HepG2 (cell line): Measurements from ENCODE around the gene SLC25A10. TPM values are rescaled to one million over a fixed set of nuclear protein-coding genes. Genes with fewer than 3 reads are reported as not detected.

Experiments used
- ARID5B ChIP-seq: IDR thresholded peaks from 2 replicates; pipeline ENCODE4 v1.4.0; 2020; ENCODE audit warnings: mild to moderate bottlenecking, missing genetic modification reagents
- ATF7-NPFF ChIP-seq: sonication (generic); formaldehyde crosslinking; IDR thresholded peaks from 2 replicates; pipeline ENCODE4 v1.8.1; 2023; ENCODE audit warnings: mild to moderate bottlenecking, low read depth, missing genetic modification reagents, moderate library complexity
- ESRRA ChIP-seq: sonication (generic); formaldehyde crosslinking; IDR thresholded peaks from 2 replicates; pipeline ENCODE4 v1.5.1; 2020; ENCODE audit warnings: mild to moderate bottlenecking, low read depth, missing genetic modification reagents
- GABPB1 ChIP-seq: IDR thresholded peaks from 2 replicates; pipeline ENCODE4 v1.6.1; 2016; ENCODE audit warnings: mild to moderate bottlenecking, missing genetic modification reagents, moderate library complexity, missing compliant biosample characterization
- GFI1 ChIP-seq: sonication (generic); formaldehyde crosslinking; IDR thresholded peaks from 2 replicates; pipeline ENCODE4 v1.5.0; 2020; ENCODE audit warnings: missing genetic modification reagents, mild to moderate bottlenecking, borderline replicate concordance
- GTF3A ChIP-seq: sonication (generic); formaldehyde crosslinking; conservative IDR thresholded peaks from 2 replicates; pipeline ENCODE4 v1.4.0; 2020; ENCODE audit warnings: mild to moderate bottlenecking, missing genetic modification reagents
- HNRNPL ChIP-seq: fragments of 200-400 bp; formaldehyde crosslinking; IDR thresholded peaks from 2 replicates; pipeline ENCODE4 v1.6.1; 2017; ENCODE audit warnings: mild to moderate bottlenecking, low read depth, low read length
- IRF2 ChIP-seq: IDR thresholded peaks from 2 replicates; pipeline ENCODE4 v1.6.1; 2018; ENCODE audit warnings: missing genetic modification reagents, missing compliant biosample characterization
- KAT7 ChIP-seq: IDR thresholded peaks from 2 replicates; pipeline ENCODE4 v1.6.1; 2018; ENCODE audit warnings: borderline replicate concordance, missing compliant biosample characterization
- MEIS2 ChIP-seq: sonication (generic); formaldehyde crosslinking; IDR thresholded peaks from 2 replicates; pipeline ENCODE4 v1.9.0; 2021; ENCODE audit warnings: mild to moderate bottlenecking, missing genetic modification reagents
- POLR2AphosphoS5 ChIP-seq: IDR thresholded peaks from 2 replicates; pipeline ENCODE4 v1.6.1; 2012; ENCODE audit warnings: low read depth, low read length
- RBM22 ChIP-seq: fragments of 200-400 bp; formaldehyde crosslinking; optimal IDR thresholded peaks from 2 replicates; pipeline ENCODE3; 2017; ENCODE audit warnings: mild to moderate bottlenecking, low read length, moderate library complexity
- RFX1 ChIP-seq: fragments of 450-650 bp; IDR thresholded peaks from 2 replicates; pipeline ENCODE4 v1.6.1; 2017
- SRSF9 ChIP-seq: fragments of 200-400 bp; formaldehyde crosslinking; IDR thresholded peaks from 2 replicates; pipeline ENCODE4 v1.6.1; 2018; ENCODE audit warnings: borderline replicate concordance, mild to moderate bottlenecking, low read depth, low read length; ENCODE audit not compliant: insufficient read depth, poor library complexity, severe bottlenecking
- SSRP1 ChIP-seq: IDR thresholded peaks from 2 replicates; pipeline ENCODE4 v1.6.1; 2016; ENCODE audit warnings: control low read depth
- SUZ12 ChIP-seq: fragments of 150-350 bp; IDR thresholded peaks from 2 replicates; pipeline ENCODE4 v1.6.1; 2014; ENCODE audit warnings: low read depth, low read length
- XBP1 ChIP-seq: sonication (generic); formaldehyde crosslinking; IDR thresholded peaks from 2 replicates; pipeline ENCODE4 v1.5.0; 2020; ENCODE audit warnings: missing genetic modification reagents
- YY1 ChIP-seq: IDR thresholded peaks from 2 replicates; pipeline ENCODE4 v1.6.1; 2011; ENCODE audit warnings: low read length, low read depth, moderate library complexity, mild to moderate bottlenecking; ENCODE audit not compliant: insufficient read depth, insufficient replicate concordance
- ZNF138 ChIP-seq: sonication (generic); formaldehyde crosslinking; IDR thresholded peaks from 2 replicates; pipeline ENCODE4 v1.5.0; 2020; ENCODE audit warnings: mild to moderate bottlenecking, low read depth, missing genetic modification reagents
- ZNF3 ChIP-seq: IDR thresholded peaks from 2 replicates; pipeline ENCODE4 v1.7.0; 2017; ENCODE audit warnings: inconsistent platforms
- ZNF350 ChIP-seq: sonication (generic); formaldehyde crosslinking; IDR thresholded peaks from 2 replicates; pipeline ENCODE4 v1.4.0; 2020; ENCODE audit warnings: mild to moderate bottlenecking, low read depth, missing genetic modification reagents, borderline replicate concordance
- ZNF44 ChIP-seq: sonication (generic); formaldehyde crosslinking; IDR thresholded peaks from 2 replicates; pipeline ENCODE4 v1.5.1; 2020; ENCODE audit warnings: mild to moderate bottlenecking, missing genetic modification reagents
- ZNF607 ChIP-seq: sonication (generic); formaldehyde crosslinking; IDR thresholded peaks from 2 replicates; pipeline ENCODE4 v1.5.1; 2020; ENCODE audit warnings: missing genetic modification reagents, mild to moderate bottlenecking, borderline replicate concordance
- ZNF678 ChIP-seq: sonication (generic); formaldehyde crosslinking; IDR thresholded peaks from 2 replicates; pipeline ENCODE4 v1.4.0; 2020; ENCODE audit warnings: mild to moderate bottlenecking, missing genetic modification reagents
- ZNF737 ChIP-seq: sonication (generic); formaldehyde crosslinking; IDR thresholded peaks from 2 replicates; pipeline ENCODE4 v1.5.0; 2020; ENCODE audit warnings: missing genetic modification reagents, mild to moderate bottlenecking, borderline replicate concordance
- ZNF776 ChIP-seq: sonication (generic); formaldehyde crosslinking; IDR thresholded peaks from 2 replicates; pipeline ENCODE4 v1.4.0; 2020; ENCODE audit warnings: mild to moderate bottlenecking, missing genetic modification reagents
- polyA plus RNA-seq, 8 experiments: library from polyadenylated mRNA; depleted of rRNA in 3 of 8; stranded (reverse) in 7 of 8; unstranded in 1 of 8; fragments of >200 nt; fragmentation: Illumina TruSeq in 4 of 8; extraction: Trizol in 4 of 8; gene quantifications; 2 replicates each; pipeline versions ENCODE4 v1.2.1 to v1.2.3, GENCODE V29; 2011 to 2016; ENCODE audit warnings: low read depth in 4 of 8, missing spikeins in 1 of 8, mixed read lengths in 1 of 8; ENCODE audit not compliant: insufficient read depth in 1 of 8
- total RNA-seq, 5 experiments: library from RNA; depleted of rRNA; stranded (reverse); fragments of >200 nt; fragmentation: Illumina TruSeq; extraction: Trizol; gene quantifications; 2 replicates each; pipeline ENCODE4 v1.2.3, GENCODE V29; 2016; ENCODE audit warnings: low read depth in 1 of 5
- TF ChIP-seq, protein P1 (sequence below): sonication (generic); formaldehyde crosslinking; IDR thresholded peaks from 2 replicates; pipeline ENCODE4 v1.4.0; 2020; ENCODE audit warnings: missing genetic modification reagents; ENCODE audit errors: not compliant biosample characterization

Gene SLC25A10
- total and polyA plus RNA-seq, 2 of the 13 experiments (the other 11 are each of a cell fraction or from before 2014, with no cell fraction given): 46.5 to 140 TPM

DNA sequence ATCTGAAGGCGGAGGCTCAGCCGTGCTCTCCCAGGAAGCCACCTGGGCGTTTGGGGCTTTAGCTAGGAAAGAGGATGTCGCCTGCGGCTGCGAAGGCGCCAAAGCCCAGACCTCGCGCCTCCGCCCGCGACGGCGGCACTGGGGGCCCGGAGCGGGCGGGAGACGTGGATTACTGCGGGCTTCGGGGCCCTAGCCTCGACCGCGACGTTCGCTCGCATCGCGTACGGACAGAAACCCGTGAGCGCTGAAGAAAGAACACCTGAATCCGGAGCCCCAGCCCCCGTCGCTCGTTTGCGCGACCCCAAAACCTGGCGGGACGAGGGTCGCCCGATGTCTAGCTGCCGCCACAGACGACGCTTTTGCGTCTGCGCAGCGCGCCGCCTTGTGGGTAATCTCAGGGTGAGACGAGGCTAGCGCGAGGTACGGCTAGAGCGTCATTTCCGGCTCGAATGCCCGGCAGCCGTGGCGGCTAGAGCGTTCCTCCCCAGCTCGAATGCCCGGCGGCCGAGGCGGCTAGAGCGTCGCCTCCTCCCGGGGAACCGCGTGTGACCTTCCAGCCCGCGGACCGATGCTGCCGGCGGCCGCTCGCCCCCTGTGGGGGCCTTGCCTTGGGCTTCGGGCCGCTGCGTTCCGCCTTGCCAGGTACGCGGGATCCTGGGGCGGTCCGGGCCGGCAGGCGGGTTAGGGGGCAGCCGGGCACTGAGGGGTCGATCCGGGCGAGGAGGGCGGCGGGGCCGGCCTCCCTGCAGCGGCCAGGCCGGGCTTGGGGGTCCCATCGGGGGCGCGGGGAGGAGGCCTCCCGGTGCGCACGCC, 8.9 kb upstream of the SLC25A10 start, which contains the start of gene MRPL12 (continued):
- TF ChIP-seq GFI1: peak; percentile 56
- TF ChIP-seq YY1: peak; percentile 86
- TF ChIP-seq MEIS2 (CRISPR knock-in tag): peak; percentile 84; the same call in 1 of the 2 replicates
- TF ChIP-seq GTF3A (CRISPR knock-in tag): peak; percentile 79; the same call in 1 of the 2 replicates
- peak; percentile 99 for TF ChIP-seq GABPB1 (CRISPR knock-in tag)
- TF ChIP-seq IRF2 (CRISPR knock-in tag): peak; percentile 95
- TF ChIP-seq SUZ12: peak; percentile 26; the same call in 1 of the 2 replicates
- peak; percentile 88 for TF ChIP-seq ESRRA (CRISPR knock-in tag)
- TF ChIP-seq POLR2AphosphoS5: peak; percentile 94
- TF ChIP-seq ZNF138 (CRISPR knock-in tag): peak; percentile 98; the same call in 1 of the 2 replicates
- TF ChIP-seq SSRP1 (CRISPR knock-in tag): no peak
- peak; percentile 64; the same call in 1 of the 2 replicates for TF ChIP-seq ZNF678 (CRISPR knock-in tag)
- no peak for TF ChIP-seq SRSF9
- TF ChIP-seq ZNF607 (CRISPR knock-in tag): peak; percentile 94
- peak; percentile 98 for TF ChIP-seq KAT7
- peak; percentile 80 for TF ChIP-seq ZNF350 (CRISPR knock-in tag)
- no peak for TF ChIP-seq ZNF737 (CRISPR knock-in tag)
- TF ChIP-seq ZNF44 (CRISPR knock-in tag): 0 out of 2 replicates have a peak, but pooled peaks have one; percentile 31
- TF ChIP-seq HNRNPL: 0 out of 2 replicates have a peak, but pooled peaks have one; percentile 48
- TF ChIP-seq, protein P1, sequence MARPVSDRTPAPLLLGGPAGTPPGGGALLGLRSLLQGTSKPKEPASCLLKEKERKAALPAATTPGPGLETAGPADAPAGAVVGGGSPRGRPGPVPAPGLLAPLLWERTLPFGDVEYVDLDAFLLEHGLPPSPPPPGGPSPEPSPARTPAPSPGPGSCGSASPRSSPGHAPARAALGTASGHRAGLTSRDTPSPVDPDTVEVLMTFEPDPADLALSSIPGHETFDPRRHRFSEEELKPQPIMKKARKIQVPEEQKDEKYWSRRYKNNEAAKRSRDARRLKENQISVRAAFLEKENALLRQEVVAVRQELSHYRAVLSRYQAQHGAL (CRISPR knock-in tag): peak; percentile 90
- no peak; the same call in none of the 2 replicates for TF ChIP-seq ATF7-NPFF
- TF ChIP-seq ZNF776 (CRISPR knock-in tag): peak; percentile 87; the same call in 1 of the 2 replicates
- peak; percentile 47 for TF ChIP-seq RBM22
- peak; percentile 62; the same call in 1 of the 2 replicates for TF ChIP-seq XBP1 (CRISPR knock-in tag)
- peak; percentile 74; the same call in 1 of the 2 replicates for TF ChIP-seq ARID5B (CRISPR knock-in tag)
- TF ChIP-seq ZNF3 (CRISPR knock-in tag): no peak
- TF ChIP-seq RFX1: no peak
